ENCODE measurements around the gene PRRC2B.

Gene PRRC2B

GRCh38 chr9:131516930-131517329 lies 123.0 kb downstream of the PRRC2B start:
- no peak for DNase-seq

- DNase-seq: no peak
These were observed 123.9 kb downstream of the PRRC2B start for GRCh38 chr9:131517761-131518190.

GRCh38 chr9:131518553-131518952 lies 124.7 kb downstream of the PRRC2B start:
- DNase-seq: no peak

- no peak for DNase-seq
These were observed 126.6 kb downstream of the PRRC2B start for GRCh38 chr9:131520503-131520902.

- no peak for DNase-seq
These were observed 127.3 kb downstream of the PRRC2B start for GRCh38 chr9:131521203-131521602.

GRCh38 chr9:131521822-131522221 lies 127.9 kb downstream of the PRRC2B start:
- DNase-seq: no peak

GRCh38 chr9:131522257-131523085 lies 128.6 kb downstream of the PRRC2B start:
- no peak for DNase-seq

GRCh38 chr9:131523086-131523388 lies 129.2 kb downstream of the PRRC2B start:
- DNase-seq: no peak

- no peak for DNase-seq
These were observed 129.9 kb downstream of the PRRC2B start for GRCh38 chr9:131523451-131524435.

GRCh38 chr9:131524665-131525315 lies 130.9 kb downstream of the PRRC2B start:
- no peak for DNase-seq

- no peak for DNase-seq
These were observed 132.0 kb downstream of the PRRC2B start for GRCh38 chr9:131525643-131526565.

- no peak for DNase-seq
These were observed 134.3 kb downstream of the PRRC2B start for GRCh38 chr9:131528186-131528585.

GRCh38 chr9:131528886-131529505 lies 135.1 kb downstream of the PRRC2B start:
- DNase-seq: no peak

- DNase-seq: no peak
These were observed 136.0 kb downstream of the PRRC2B start for GRCh38 chr9:131529597-131530545.

- peak; percentile 53 for DNase-seq
These were observed 136.6 kb downstream of the PRRC2B start for GRCh38 chr9:131530546-131530919.

- DNase-seq: peak; percentile 90
These were observed 137.3 kb downstream of the PRRC2B start, which contains the start of gene UCK1 for GRCh38 chr9:131530920-131531832. UCK1 (minus strand) TSS chr9:131531263; CDS start chr9:131531174, 89 bp downstream.

GRCh38 chr9:131534721-131535237 lies 140.9 kb downstream of the PRRC2B start:
- no peak for DNase-seq

- no peak for DNase-seq
These were observed 144.1 kb downstream of the PRRC2B start for GRCh38 chr9:131537946-131538345.

Measured in right kidney (tissue), 1 donor.